ENCODE results near the gene HPSE2. TPM values are rescaled to one million over a fixed set of nuclear protein-coding genes. Genes with fewer than 3 reads are reported as not detected.

Gene HPSE2
- total RNA-seq, 1 experiment from 2014 or later = not detected

- Histone ChIP-seq H3K4me3 (ENCODE audit: low read depth in 2 of 2, low read length in 2 of 2) (no peak overlapping the region), H3K27ac (ENCODE audit: low read length) (no peak overlapping the region), H3K36me3 (ENCODE audit: control insufficient read depth, insufficient read depth, low read length) (no peaks in the 10 kb centered on the region), H3K9me3 (ENCODE audit: control insufficient read depth, insufficient read depth, low read depth, low read length) (no peaks in the 10 kb centered on the region), H3K4me1 (ENCODE audit: control insufficient read depth, insufficient read depth, low read length) (no peaks in the 10 kb centered on the region), H3K27me3 (ENCODE audit: control insufficient read depth, insufficient read depth, low read length) (no peaks in the 10 kb centered on the region; the same call in 1 of the 2 replicates)
- in situ Hi-C loops (cut with HindIII; ENCODE audit: low pct_unique_long_range_greater_than_20kb, low sequenced_read_pairs) (no loop called here), intact Hi-C loops (cut with micrococcal nuclease; ENCODE audit: unreplicated experiment) (no loop called here)
- no TSS peak for BruUV-seq (replicated peaks)
- TF ChIP-seq TCF7L2 (IDR thresholded peaks at IDR 0.05; ENCODE audit: low read depth, low read length) (no peak), SIN3A (IDR thresholded peaks at IDR 0.05; ENCODE audit: borderline replicate concordance, insufficient read depth, low read depth, low read length) (no peak), POLR2AphosphoS5 (IDR thresholded peaks at IDR 0.05; ENCODE audit: low read depth, low read length) (no peak), REST (IDR thresholded peaks at IDR 0.05; ENCODE audit: insufficient read depth in 1 of 2, low read depth in 2 of 2, low read length in 1 of 2) (no peak)
- TF ChIP-seq, protein P1, sequence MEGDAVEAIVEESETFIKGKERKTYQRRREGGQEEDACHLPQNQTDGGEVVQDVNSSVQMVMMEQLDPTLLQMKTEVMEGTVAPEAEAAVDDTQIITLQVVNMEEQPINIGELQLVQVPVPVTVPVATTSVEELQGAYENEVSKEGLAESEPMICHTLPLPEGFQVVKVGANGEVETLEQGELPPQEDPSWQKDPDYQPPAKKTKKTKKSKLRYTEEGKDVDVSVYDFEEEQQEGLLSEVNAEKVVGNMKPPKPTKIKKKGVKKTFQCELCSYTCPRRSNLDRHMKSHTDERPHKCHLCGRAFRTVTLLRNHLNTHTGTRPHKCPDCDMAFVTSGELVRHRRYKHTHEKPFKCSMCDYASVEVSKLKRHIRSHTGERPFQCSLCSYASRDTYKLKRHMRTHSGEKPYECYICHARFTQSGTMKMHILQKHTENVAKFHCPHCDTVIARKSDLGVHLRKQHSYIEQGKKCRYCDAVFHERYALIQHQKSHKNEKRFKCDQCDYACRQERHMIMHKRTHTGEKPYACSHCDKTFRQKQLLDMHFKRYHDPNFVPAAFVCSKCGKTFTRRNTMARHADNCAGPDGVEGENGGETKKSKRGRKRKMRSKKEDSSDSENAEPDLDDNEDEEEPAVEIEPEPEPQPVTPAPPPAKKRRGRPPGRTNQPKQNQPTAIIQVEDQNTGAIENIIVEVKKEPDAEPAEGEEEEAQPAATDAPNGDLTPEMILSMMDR (IDR thresholded peaks at IDR 0.05) = no peak
- ChIA-PET POLR2A (no interaction called here), CTCF (no interaction called here)
- no peak for DNase-seq (ENCODE audit: low read depth, low spot score)
- ATAC-seq = no peak
Measured at GRCh38 chr10:98659951-98660350, 575.7 kb downstream of the HPSE2 start.

DNA sequence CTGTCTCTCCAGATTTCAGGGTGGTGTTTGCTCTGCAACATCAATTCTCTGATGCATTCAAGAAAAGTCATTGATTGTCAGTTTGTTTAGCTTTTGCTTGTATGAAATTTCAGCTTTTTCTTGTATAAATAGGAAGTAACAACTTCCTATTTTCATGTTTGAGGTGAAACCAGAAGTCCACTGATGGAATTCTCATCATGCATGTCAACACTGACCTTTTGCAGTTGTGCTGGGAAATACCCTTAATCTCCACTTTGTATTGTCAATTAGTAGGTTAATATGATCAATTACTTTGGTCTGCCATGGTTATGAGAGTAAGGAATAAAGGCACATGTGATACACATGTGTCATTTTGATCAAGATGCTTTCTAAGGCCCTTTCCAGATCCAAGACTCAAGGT lies 580.2 kb downstream of the HPSE2 start:
- no TSS peak for BruUV-seq (replicated peaks)
- intact Hi-C loops (cut with micrococcal nuclease; ENCODE audit: unreplicated experiment) = no loop called here
- CTCF ChIA-PET = no interaction called here
- Histone ChIP-seq H3K4me1 (ENCODE audit: control insufficient read depth, insufficient read depth, low read length) (no peaks in the 10 kb centered on the region), H3K4me3 (ENCODE audit: low read depth in 2 of 2, low read length in 2 of 2) (no peak overlapping the region), H3K9me3 (ENCODE audit: control insufficient read depth, insufficient read depth, low read depth, low read length) (no peaks in the 10 kb centered on the region), H3K36me3 (ENCODE audit: control insufficient read depth, insufficient read depth, low read length) (no peaks in the 10 kb centered on the region), H3K27me3 (ENCODE audit: control insufficient read depth, insufficient read depth, low read length) (peaks cover 7% of the 10 kb centered on the region; the same call in 1 of the 2 replicates), H3K27ac (ENCODE audit: low read length) (no peak overlapping the region)
- DNase-seq (ENCODE audit: low read depth, low spot score) = no peak
- no peak for ATAC-seq
- TF ChIP-seq TCF7L2 (IDR thresholded peaks at IDR 0.05; ENCODE audit: low read depth, low read length) (no peak), POLR2AphosphoS5 (IDR thresholded peaks at IDR 0.05; ENCODE audit: low read depth, low read length) (no peak), SIN3A (IDR thresholded peaks at IDR 0.05; ENCODE audit: borderline replicate concordance, insufficient read depth, low read depth, low read length) (no peak), REST (IDR thresholded peaks at IDR 0.05; ENCODE audit: insufficient read depth in 1 of 2, low read depth in 2 of 2, low read length in 1 of 2) (no peak)
- TF ChIP-seq, protein P1 (IDR thresholded peaks at IDR 0.05) = no peak
- POLR2A ChIA-PET = no interaction called here
- in situ Hi-C loops (cut with HindIII; ENCODE audit: low pct_unique_long_range_greater_than_20kb, low sequenced_read_pairs) = no loop called here
